Nucleus accumbens (tissue), 56 donors: ENCODE results near the gene WDCP.
"Not testable (repeated sequence)": the region's sequence is repeated elsewhere in the genome, so short reads cannot be mapped to it uniquely, and the experiment has no call there.

ENCODE experiments used
- DNase-seq, 56 donors: peaks; one replicate each; lab custom pipeline; 2025; lab: John Stamatoyannopoulos, UW

The WDCP gene

GRCh38 chr2:24022975-24023575 lies 24.1 kb downstream of the WDCP start:
- DNase-seq, result no peak

GRCh38 chr2:24022324-24022974 lies 24.7 kb downstream of the WDCP start:
- DNase-seq, result no peak

- no peak for DNase-seq
Observed at GRCh38 chr2:24021122-24021998, 25.8 kb downstream of the WDCP start.

- DNase-seq, result no peak
Observed at GRCh38 chr2:24020244-24020643, 26.9 kb downstream of the WDCP start.

- no peak for DNase-seq
Observed at GRCh38 chr2:24019729-24020128, 27.5 kb downstream of the WDCP start.

GRCh38 chr2:24018241-24018640 lies 28.9 kb downstream of the WDCP start:
- no peak for DNase-seq

GRCh38 chr2:24017711-24018110 lies 29.5 kb downstream of the WDCP start:
- DNase-seq, result no peak

- no peak for DNase-seq
Observed at GRCh38 chr2:24016853-24017703, 30.1 kb downstream of the WDCP start.

GRCh38 chr2:24016376-24016761 lies 30.8 kb downstream of the WDCP start:
- no peak for DNase-seq

- no peak for DNase-seq
Observed at GRCh38 chr2:24015562-24016375, 31.4 kb downstream of the WDCP start.

GRCh38 chr2:24014902-24015301 lies 32.3 kb downstream of the WDCP start:
- not testable (repeated sequence) for DNase-seq

- DNase-seq, result no peak
Observed at GRCh38 chr2:24012521-24013188, 34.5 kb downstream of the WDCP start.

GRCh38 chr2:24011250-24012104 lies 35.7 kb downstream of the WDCP start:
- DNase-seq, result no peak

- DNase-seq, result no peak
Observed at GRCh38 chr2:24010477-24011249, 36.5 kb downstream of the WDCP start.

GRCh38 chr2:24009680-24010476 lies 37.3 kb downstream of the WDCP start, which contains the start of gene MFSD2B:
Gene MFSD2B (plus strand): TSS chr2:24010085. CDS start chr2:24010097, 12 bp downstream.
- no peak for DNase-seq

GRCh38 chr2:24009367-24009679 lies 37.9 kb downstream of the WDCP start:
- no peak for DNase-seq
